ENCODE data around the gene RPS6KA5.

RPS6KA5 gene

GRCh38 chr14:90810806-90811205 is 249.6 kb downstream of the RPS6KA5 start:
- no peak for ATAC-seq
- TF ChIP-seq BACH2 (CRISPR knock-in tag; IDR thresholded peaks at IDR 0.05; ENCODE audit: borderline replicate concordance) (no peak), ISL1 (CRISPR knock-in tag; IDR thresholded peaks at IDR 0.05) (no peak), TCF4 (CRISPR knock-in tag; IDR thresholded peaks at IDR 0.05; ENCODE audit: borderline replicate concordance) (no peak), GLIS3 (CRISPR knock-in tag; IDR thresholded peaks at IDR 0.05) (no peak), CSDC2 (CRISPR knock-in tag; IDR thresholded peaks at IDR 0.05) (no peak), CREB5 (CRISPR knock-in tag; IDR thresholded peaks at IDR 0.05; ENCODE audit: low read depth) (no peak)

- TF ChIP-seq RARB (CRISPR knock-in tag; IDR thresholded peaks at IDR 0.05) = no peak
- TF ChIP-seq ESRRG (CRISPR knock-in tag; IDR thresholded peaks at IDR 0.05) = no peak
- TF ChIP-seq PATZ1 (CRISPR knock-in tag; IDR thresholded peaks at IDR 0.05; ENCODE audit: borderline replicate concordance) = no peak
- TF ChIP-seq CSRNP3 (CRISPR knock-in tag; IDR thresholded peaks at IDR 0.05) = no peak
- TF ChIP-seq TOX (CRISPR knock-in tag; IDR thresholded peaks at IDR 0.05; ENCODE audit: borderline replicate concordance) = no peak
- TF ChIP-seq CREB5 (CRISPR knock-in tag; IDR thresholded peaks at IDR 0.05; ENCODE audit: low read depth) = no peak
- TF ChIP-seq POU6F1 (CRISPR knock-in tag; IDR thresholded peaks at IDR 0.05; ENCODE audit: borderline replicate concordance, low read depth) = no peak
- no peak for TF ChIP-seq GLIS3 (CRISPR knock-in tag; IDR thresholded peaks at IDR 0.05)
- TF ChIP-seq CSDC2 (CRISPR knock-in tag; IDR thresholded peaks at IDR 0.05) = no peak
- TF ChIP-seq TCF4 (CRISPR knock-in tag; IDR thresholded peaks at IDR 0.05; ENCODE audit: borderline replicate concordance) = no peak
- TF ChIP-seq ZFP3 (CRISPR knock-in tag; IDR thresholded peaks at IDR 0.05) = no peak
- TF ChIP-seq PPARA (CRISPR knock-in tag; IDR thresholded peaks at IDR 0.05; ENCODE audit: borderline replicate concordance) = no peak
- no peak for TF ChIP-seq ZNF565 (CRISPR knock-in tag; conservative IDR thresholded peaks at IDR 0.05; ENCODE audit: low read depth)
- no peak for TF ChIP-seq OSR1 (CRISPR knock-in tag; IDR thresholded peaks at IDR 0.05)
- TF ChIP-seq ZNF8 (CRISPR knock-in tag; IDR thresholded peaks at IDR 0.05) = no peak
- ATAC-seq = no peak
Measured at GRCh38 chr14:90809530-90810312, 250.7 kb downstream of the RPS6KA5 start.

- ATAC-seq = no peak
- TF ChIP-seq OSR1 (CRISPR knock-in tag; IDR thresholded peaks at IDR 0.05) (no peak), CREB5 (CRISPR knock-in tag; IDR thresholded peaks at IDR 0.05; ENCODE audit: low read depth) (no peak), BACH2 (CRISPR knock-in tag; IDR thresholded peaks at IDR 0.05; ENCODE audit: borderline replicate concordance) (no peak), ZFP30 (CRISPR knock-in tag; IDR thresholded peaks at IDR 0.05) (no peak), PATZ1 (CRISPR knock-in tag; IDR thresholded peaks at IDR 0.05; ENCODE audit: borderline replicate concordance) (no peak), ESRRG (CRISPR knock-in tag; IDR thresholded peaks at IDR 0.05) (no peak), CSRNP3 (CRISPR knock-in tag; IDR thresholded peaks at IDR 0.05) (no peak), TCF4 (CRISPR knock-in tag; IDR thresholded peaks at IDR 0.05; ENCODE audit: borderline replicate concordance) (no peak), ISL1 (CRISPR knock-in tag; IDR thresholded peaks at IDR 0.05) (no peak)
Measured at GRCh38 chr14:90808759-90809529, 251.5 kb downstream of the RPS6KA5 start.
